CD4-positive, alpha-beta T cell treated with Interleukin-2 at 100 ng/mL for 4 hours (primary cell): ENCODE data around the gene SEMA5A.
"Not testable (repeated sequence)": the region's sequence is repeated elsewhere in the genome, so short reads cannot be mapped to it uniquely, and the experiment has no call there.

ENCODE experiments used
- DNase-seq: peaks from one replicate; pipeline ENCODE4 v3.0.0-alpha.2; 2020; ENCODE audit warnings: low spot score

SEMA5A gene

DNA sequence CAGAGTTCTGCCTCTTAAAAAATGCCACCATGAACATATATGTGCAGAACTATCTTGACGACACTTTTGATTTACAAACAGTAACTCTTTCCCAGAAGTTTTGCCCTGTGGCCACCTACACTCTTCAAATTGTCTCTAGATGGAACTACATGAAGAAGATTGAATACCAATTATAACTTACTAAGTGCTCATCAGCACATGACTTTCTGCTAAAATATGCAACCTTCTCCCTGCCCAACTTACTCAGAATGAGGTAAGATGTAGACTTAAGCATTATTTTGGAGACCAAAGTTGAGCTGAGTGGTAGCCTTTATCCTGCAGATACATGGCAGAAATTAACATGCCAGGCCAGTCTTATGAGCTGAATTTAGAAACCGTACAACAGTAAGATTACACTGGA, 105.4 kb downstream of the SEMA5A start:
- DNase-seq, result no peak

DNA sequence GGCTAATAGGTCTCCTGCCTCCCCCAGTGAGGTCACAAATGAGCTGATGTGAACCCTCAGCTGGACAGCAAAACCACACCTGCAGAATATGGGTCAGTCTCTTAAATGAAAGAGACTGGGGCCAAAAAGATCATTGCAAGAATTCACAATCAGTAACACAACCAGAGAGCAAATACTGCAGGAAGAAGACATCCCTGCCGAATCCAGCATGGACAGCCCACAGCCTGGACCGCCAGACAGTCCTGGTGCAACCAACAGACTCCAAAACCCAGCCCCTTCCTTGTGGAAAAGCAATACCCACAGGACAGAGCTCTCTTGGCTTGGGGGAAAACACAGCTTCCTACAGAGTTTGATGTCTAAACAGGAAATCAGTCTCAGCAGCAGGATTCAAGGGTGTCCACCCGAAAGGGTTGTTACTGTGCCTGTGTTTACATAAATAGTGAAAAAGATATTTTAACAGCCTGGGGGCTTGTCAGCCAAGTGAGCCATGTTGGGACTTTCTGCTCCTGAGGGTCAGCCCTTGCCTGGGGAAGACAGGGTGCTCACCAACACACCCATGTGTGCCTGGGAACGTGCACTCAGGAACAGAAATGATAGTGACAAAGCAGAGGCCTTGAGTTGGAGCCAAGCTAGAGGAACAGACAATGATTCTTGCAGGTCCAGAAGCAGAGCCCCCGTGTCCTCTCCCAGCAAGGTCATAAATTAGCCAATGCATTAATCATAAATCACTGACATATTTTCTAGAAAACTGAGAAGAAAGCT, 106.2 kb downstream of the SEMA5A start:
- no peak for DNase-seq

DNA sequence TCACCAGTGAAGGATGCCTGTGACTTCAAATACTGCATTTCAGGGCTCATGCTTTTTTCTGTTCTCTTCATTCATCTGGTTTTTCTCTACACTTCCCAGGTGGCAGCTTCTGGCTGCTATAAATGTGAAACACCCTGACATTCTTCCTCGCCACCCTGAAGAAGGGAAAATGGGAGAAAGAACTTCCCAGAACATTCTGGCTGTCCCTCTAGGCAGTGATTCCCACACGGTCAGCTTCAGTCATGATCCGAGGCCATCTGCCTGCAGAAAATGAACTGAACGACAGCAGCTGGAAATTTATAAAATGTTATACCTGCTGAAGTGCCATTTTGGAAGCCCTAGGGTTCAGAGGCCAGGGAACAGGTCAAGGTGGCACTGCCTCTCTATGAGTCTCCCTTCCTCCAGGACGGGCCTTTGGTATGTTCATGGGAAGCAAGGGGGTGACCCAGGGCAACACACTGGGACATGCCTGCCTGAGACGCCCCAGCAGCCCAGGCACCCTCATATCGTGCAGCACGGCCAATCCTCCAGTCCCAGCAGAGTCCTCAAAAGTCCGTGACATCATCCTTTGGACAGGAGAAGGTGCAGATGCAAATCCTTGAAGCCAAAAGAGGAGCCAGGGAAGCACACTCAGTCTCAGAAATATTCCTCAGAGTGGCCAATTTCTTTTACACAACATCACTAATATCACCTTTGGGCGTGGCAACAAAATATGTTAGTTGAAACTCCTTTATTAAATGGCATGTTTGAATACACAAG, 107.1 kb downstream of the SEMA5A start:
- DNase-seq, result no peak

DNA sequence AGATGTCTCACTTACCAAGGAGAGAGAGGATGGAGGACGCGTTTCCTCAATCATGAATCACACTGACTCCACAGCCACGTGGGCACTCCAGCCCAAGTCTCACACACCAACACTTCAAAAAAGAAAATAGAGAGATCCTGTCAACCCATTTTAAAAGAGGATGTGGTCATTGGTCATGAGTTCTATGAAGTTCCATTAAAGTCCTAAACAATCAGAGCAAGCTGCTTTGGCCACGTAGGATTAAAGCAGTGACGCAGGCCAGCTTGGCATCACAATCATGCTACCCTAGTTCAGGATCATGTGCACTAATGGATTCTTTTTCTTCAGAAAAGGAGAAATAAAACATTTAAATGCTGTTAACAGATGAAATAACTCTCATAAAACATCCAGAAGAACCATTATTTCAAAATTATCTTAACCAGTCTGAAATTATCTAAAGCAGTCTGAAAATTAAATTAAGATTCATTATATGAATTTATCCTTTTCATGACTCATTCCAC, 108.1 kb downstream of the SEMA5A start:
- no peak for DNase-seq

DNA sequence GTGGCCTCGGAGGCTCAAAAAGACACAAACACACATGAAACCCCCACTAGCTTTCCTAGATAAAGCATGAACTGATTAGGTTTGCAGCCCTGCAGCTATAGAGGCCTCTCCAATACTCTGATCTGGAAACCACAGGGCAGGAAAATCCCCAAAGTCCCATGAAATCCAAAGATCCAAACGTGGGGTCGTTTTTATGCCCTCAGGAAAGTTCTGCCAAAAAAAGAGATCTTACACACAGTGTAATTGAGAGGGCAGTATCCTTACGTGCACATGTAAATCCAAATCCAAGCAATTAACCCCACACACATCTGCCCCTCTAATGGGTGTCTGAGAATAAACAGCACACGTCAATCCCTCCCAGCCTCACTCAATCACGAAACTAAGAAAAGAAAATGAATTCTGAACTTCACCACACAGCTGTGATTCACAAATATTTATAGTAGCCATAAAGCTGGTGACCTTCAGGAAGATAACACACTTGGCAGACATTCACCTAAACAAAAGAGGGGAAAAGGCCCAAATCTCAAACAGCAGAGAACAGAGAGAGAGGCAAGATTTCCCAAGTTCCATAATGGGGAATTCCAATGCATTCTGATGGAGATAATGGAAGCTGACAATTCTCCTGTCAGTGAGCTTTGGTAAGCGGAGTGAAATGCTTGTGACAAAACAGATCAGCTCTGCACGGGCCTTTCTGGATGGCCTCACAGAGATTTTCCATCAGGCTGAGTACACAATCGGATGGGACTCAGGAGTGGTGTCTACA, 114.2 kb downstream of the SEMA5A start:
- no peak for DNase-seq

DNA sequence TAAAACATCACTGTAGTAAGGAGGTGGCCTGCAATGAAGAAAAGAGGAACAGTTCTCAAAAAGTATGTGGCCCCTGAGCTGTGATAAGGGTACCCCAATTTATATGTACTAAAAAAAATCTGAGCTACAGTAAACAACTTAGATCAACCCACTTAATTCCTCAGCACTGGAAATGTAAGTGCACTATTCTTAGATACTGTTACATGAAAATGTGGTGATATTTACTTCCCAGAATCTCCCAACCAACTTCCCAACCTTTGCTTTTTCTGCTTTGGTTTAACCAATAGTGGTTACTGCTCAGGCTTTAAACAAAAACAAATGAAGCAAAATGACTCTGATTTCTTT, 114.8 kb downstream of the SEMA5A start:
- DNase-seq, result no peak

DNA sequence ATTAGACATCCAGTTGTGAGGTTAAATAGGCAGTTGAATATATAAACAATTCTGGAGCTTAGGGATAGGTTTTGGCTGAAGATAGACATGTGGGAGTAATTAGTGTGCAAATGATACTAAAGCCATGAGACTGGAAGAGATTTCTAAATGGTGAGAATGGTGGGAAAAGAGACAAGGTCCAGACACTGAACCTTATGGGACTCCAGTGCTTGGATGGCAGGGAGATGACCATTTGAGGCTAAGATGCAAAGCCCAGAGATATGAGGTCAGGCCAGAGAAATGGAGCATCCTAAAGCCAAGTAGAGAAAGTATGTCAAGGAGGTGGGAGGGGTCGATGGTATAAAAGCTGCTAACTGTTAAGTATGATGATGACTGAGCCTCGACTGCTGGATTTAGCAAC, 115.6 kb downstream of the SEMA5A start:
- no peak for DNase-seq

DNA sequence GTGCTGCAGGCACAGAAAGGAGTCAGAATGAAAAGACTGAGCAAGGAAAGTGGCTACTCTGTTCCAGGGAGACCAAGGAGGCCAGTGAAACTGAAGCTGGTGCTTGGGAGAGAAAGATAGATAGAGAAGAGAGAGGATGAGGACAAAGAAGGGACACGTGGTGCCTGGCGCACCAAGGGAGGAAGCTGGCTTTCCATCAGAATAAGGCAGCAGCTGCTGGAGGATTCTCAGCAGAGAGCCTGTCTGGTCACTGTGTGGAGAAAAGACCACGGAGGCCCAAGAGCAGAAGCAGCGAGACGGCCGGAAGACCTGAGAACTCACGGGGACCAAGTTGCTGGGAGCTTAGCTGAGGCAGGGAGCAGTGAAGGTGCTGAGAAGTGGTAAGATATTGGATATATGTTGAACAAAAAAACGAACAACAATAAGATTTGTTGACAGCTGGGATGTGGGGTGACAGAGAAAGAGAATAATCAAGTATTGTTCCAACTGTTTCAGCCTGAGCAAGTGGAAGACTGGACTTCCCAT, 116.1 kb downstream of the SEMA5A start:
- DNase-seq, result no peak

DNA sequence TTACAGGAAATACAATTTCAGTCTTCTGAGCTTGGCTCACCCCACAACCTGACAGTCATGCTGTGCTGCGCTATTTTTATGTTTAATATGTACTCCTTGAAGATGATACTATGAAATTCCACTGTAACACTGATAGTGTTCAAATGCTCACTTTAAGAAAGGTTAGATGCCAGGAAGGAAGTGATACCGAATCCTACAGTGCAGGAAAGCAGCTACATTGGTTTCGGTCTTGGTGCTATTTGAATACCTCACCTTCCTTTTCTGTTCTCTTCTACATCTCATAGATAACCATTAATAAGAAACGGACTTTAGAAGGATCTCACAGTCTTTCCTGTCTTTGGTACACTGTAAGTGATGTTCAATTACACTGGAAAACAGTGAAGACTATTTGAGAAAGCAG, 117.6 kb downstream of the SEMA5A start:
- no peak for DNase-seq

DNA sequence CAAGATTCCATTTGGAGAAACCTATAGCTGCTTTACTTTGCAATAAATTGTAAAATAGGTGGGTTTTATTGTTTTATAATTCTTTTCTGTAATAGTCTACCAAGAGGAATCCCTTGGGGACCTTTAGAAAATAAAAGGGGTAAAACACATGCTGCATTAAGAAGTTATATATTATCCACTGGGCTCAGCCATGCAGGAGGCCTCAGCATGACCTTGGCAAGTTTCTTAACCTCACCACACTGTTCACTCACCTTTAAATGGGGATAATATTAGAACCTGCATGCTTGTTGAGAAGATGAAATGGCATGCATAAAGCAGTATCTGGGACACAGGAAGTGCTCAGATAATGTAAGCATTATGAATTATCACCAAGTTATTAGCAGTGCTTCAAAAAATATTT, 120.2 kb downstream of the SEMA5A start:
- no peak for DNase-seq

DNA sequence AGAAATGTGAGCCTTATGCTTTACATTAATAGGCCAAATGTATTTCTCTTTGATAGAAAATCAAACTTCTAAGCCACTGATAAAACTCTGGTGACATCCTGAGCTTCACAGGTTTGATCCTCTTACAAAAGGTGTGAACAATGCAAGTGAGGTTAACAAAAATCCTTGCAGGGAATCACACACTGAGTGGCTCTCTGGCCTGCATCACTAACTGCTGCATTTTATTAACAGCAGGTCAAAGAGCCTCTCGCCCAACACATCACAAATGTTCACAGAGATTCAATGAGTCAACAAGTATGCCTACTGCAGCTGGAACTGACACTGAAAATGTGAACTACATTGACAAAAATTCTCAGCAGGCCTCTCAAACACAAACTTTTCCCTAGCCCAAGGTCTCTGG, 122.3 kb downstream of the SEMA5A start:
- DNase-seq, result no peak

DNA sequence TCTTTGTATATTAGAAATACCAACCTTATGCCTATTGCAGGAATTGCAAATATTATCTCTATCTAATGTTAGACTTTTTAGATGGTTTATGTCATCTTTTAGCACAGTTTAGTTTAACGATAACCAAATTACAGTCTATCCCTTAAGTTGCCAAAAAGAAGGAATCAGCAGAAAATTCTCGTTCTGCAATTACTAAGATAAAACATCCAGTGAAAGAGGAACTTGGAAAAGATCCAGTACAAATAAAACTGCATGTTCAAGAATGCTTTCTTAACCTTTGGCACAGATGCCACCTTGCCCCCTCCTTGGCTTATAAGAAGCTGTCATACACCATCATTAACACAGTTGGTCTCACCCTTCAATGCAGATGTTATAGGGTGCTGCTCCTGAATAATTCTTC, 124.0 kb downstream of the SEMA5A start:
- DNase-seq, result no peak

DNA sequence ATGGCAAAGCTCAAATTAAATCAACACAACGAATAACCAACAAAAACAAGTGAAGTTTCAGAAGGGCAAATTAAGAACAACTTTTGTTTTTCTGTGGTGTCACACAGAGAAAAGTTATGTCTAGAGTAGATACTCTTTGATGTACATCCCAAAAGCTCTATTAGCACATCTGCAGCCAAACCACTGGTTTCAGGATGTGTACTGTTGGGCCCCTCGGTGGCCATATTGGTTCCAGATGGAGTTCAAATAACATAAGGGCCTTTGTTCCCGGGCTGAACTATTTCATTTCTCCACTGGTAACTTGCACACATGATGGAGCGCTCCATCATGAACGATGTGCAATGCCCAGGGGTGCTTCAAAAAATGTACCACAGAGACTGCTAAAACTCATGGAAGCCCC, 126.1 kb downstream of the SEMA5A start:
- no peak for DNase-seq

DNA sequence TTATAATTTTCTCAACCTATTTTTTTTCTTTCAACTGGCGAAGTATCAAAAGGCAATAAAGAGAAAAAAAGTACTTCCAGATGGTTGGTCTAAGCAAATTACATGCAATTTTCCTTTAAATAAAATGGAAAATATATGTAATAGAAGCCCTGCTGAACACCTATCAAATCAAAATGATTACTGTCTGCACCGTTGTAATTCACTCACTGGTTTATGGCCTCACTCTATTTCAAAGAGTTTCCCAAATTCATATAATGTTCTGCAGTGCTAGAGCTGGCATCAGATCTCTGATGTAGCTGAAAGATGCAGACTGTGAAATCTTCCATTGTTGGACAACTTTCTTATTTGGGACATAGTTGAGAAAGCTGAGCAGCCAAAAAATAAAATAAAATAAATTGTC, 130.3 kb downstream of the SEMA5A start:
- no peak for DNase-seq

DNA sequence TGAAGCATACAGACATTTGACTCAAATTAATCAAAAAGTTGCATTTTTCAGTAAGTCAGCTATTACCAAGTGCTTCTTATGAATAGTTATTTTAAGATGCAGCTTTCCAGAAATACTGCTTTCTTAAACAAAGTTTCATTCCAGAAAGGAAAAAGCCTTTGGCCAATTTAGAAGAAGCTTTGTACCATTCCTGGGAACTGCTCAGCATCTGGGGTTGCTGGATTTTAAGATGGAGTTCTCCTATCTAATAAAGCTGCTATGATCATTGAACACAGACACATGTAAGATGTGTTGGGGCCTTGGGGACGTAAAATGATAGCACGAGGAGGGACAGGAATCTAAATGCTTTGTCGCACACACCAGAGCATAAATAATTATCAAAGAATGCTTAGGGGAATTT, 130.8 kb downstream of the SEMA5A start:
- DNase-seq, result no peak

DNA sequence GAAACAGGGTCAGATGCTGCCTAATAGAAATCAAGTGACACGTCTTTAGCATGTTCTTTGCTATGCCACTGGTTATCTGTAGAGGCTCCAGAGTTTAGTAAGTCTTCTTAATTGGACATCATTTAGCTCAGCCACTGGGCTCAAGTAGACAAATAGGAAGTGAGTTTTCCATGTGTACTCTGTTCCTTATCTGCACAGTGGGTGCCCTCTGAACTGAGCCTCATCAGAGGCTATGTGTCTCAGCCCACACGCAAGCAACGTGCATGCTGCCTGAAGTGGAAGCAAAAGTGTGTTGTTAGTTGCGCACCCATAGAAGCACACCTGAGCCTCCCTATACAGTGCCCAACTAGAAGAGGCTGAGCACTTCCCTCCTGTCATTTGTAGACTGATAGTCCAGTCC, 134.7 kb downstream of the SEMA5A start:
- no peak for DNase-seq

DNA sequence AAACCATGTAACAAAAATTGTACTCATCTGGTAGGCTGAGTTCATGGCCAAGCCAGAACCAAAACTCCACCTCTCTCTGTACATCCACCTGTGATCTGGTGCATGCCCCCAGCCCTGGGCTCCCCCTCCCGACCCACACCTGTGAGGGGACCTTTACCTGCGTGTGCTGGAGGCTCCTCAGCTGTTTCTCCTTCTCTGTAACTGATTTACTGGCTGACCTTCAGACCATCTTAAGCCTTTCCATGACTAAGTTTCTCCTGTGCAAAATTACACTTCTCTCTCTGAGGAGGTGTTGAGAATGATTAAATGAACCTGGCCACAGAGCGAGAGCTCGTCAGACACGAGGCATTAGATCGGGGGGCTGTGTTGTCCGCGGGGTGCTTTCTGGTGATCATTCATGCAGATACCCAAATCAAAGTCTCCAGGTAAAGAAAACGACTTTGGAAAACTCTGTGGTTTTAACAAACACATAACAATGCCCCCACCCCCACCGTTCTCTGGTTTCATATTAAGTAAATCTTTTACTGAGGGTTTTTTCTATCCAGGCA, 136.4 kb downstream of the SEMA5A start:
- no peak for DNase-seq

DNA sequence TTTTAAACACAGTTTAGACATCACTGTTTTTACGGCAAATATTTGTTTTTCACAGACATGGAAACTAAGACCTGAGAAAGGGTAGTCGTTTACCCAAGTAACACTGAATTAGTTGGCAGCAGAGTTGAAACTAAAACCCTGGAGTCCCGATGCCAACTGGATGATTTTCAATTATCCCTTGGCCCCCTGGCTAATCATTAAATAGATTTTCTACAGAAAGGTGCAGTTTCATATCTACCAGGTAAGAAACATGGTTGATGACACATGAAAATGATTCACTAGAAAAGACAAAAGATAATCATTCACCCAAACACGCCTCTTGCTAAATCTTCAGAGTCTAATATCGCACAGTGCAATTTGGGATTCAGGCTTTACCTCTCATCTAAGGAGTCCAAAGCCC, 136.9 kb downstream of the SEMA5A start:
- DNase-seq, result no peak

DNA sequence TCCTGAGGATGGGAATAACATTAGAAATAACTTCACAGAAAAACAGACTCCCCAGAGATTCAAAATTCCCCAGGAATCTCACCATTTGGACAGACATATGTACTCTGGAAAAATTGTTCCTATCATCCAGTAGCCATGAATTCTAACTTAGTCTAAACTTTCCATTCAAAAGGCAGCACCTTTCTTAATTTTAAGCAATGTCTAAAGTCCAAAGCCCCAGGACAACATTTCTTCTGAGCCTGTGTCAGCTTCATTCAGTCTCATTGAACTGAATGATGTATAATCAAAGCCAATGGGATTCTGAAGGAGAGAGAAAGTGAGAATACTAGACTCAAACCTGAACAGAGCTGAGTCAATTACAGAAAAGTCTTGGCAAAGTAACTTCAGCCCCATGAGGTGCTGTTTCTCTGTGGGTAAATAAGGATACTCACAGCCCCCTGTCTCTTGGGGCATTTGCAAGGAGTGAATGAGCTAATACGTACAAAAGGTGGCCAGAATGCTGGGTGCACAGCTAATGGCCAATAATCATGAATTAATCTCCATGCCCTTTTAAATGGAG, 140.6 kb downstream of the SEMA5A start:
- DNase-seq, result no peak

DNA sequence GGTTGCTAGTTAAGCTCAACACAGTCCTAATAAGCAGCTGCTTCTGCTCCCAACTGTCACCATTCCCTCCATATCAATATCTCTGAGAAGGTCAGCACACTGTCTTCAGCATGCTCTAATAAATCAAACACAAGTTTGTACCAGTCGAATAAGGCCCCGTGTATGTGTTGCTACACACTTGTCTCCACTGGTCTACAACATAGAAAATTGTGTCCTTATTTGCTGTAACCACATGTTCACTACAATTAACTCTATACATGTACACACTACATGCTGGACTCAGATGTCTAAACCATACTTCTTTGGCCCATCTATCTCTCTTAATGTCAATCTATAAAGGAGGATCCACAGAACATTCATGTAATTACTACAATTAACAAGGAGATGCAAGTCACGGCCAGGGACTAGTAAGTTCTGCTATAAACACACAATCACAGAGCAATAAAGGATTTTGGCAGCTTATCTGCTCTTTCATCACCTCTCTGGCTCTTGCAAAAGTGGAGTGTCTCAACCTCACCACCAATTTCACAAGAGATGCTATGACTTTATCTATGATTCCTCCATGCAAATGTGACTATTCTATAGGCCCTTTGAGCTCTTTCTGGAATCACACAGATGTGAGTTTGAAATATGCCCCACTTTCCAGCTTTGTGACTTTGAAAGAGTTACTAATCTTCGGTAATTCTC, 143.9 kb downstream of the SEMA5A start:
- no peak for DNase-seq

DNA sequence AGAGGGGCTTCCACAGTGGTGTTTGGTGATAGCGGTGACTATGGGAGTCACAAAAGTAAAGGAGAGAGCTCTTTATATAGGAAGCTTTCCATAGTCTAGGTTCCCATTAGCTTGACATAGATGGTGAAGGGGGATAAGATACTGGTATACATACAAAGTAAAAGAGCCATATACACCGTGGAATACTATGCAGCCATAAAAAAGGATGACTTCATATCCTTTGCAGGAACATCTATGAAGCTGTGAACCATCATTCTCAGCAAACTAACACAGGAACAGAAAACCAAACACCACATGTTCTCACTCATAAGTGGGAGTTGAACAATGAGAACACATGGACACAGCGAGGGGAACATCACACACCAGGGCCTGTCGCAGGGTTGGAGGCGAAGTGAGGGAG, 146.1 kb downstream of the SEMA5A start:
- not testable (repeated sequence) for DNase-seq
